Measurements from ENCODE around the gene JOSD2.

DNA sequence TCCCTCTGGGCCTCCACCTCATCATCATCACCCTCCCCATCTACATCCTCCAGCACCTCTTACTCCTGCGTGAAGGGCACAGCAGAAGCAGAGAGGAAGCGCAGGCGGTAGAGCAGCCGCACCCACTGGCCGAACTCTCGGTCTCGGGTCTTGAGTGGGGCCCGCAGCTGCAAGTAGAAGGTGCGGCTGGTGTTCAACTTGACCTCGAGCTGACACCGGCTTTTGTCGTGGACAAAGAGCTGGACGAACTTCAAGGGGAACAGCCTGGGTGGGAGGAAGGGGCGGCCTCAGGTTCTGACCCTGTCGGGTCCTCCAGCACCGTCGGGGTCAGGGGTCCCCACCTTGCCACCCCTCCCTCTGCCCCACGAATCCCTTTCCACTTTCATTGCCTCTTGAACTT, 43.4 kb downstream of the JOSD2 start:
- TF ChIP-seq, protein P1, sequence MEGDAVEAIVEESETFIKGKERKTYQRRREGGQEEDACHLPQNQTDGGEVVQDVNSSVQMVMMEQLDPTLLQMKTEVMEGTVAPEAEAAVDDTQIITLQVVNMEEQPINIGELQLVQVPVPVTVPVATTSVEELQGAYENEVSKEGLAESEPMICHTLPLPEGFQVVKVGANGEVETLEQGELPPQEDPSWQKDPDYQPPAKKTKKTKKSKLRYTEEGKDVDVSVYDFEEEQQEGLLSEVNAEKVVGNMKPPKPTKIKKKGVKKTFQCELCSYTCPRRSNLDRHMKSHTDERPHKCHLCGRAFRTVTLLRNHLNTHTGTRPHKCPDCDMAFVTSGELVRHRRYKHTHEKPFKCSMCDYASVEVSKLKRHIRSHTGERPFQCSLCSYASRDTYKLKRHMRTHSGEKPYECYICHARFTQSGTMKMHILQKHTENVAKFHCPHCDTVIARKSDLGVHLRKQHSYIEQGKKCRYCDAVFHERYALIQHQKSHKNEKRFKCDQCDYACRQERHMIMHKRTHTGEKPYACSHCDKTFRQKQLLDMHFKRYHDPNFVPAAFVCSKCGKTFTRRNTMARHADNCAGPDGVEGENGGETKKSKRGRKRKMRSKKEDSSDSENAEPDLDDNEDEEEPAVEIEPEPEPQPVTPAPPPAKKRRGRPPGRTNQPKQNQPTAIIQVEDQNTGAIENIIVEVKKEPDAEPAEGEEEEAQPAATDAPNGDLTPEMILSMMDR (IDR thresholded peaks at IDR 0.05), result no peak
- TF ChIP-seq POLR2A (IDR thresholded peaks at IDR 0.05), result no peak
